HG02885 (cell line): ENCODE measurements around the gene FDX2.
A peak's percentile ranks its signal among the peaks of the same experiment; 100 is the strongest.

Experiments
- ATAC-seq: cut with Tn5 transposase; IDR thresholded peaks from one replicate; pipeline ENCODE4 v1.9.1; 2021; ENCODE audit warnings: mild to moderate bottlenecking; ENCODE audit not compliant: unreplicated experiment, poor library complexity

FDX2 gene

DNA sequence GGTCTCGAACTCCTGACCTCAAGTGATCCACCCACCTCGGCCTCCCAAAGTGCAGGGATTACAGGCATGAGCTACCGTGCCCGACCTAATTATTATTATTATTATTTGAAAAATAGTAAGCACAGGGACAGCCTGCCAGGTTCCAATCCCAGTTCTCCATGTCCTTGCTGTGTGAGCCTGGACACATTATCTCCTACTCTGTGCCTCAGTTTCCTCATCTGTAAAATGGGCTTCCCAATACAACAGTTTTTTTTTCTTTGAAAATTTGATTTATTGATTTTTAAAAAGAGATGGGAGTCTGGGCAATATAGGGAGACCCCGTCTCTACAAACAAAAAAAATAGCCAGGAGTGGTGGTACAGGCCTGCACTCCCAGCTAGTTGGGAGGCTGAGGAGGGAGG lies 9.5 kb downstream of the FDX2 start:
- ATAC-seq: no peak

DNA sequence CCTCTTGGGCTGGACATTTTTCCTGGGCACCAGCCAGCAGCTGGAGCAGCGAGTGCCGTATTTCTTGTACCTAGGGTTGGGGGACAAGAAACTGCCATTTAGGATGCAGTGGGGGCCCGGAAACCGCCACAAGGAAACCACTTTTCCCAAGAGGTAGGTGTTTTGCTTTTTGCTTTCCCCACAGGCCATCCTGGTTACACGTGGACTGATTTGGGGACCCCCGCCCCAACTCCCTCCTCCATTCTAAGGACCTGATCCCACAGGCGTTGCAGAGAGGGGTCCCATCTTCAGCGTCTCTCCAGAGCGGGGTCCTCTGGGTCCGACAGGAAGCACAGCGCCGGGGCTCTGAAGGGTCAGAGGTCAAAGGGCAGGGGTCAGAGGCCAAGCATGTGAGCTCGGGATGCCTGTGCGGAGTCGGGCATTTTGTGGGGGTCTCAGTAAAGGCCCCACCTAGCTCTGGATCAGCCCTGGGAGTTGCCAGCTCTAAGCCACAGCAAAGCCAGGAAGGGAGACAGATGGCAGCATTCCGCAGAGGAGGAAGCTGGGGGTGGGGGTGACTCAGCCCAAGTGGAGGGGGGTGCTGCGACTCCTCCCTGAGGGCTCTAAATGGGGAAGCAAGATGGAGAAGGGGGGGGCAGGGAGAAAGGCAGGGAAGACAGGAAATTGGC lies 10.5 kb downstream of the FDX2 start:
- ATAC-seq: no peak

DNA sequence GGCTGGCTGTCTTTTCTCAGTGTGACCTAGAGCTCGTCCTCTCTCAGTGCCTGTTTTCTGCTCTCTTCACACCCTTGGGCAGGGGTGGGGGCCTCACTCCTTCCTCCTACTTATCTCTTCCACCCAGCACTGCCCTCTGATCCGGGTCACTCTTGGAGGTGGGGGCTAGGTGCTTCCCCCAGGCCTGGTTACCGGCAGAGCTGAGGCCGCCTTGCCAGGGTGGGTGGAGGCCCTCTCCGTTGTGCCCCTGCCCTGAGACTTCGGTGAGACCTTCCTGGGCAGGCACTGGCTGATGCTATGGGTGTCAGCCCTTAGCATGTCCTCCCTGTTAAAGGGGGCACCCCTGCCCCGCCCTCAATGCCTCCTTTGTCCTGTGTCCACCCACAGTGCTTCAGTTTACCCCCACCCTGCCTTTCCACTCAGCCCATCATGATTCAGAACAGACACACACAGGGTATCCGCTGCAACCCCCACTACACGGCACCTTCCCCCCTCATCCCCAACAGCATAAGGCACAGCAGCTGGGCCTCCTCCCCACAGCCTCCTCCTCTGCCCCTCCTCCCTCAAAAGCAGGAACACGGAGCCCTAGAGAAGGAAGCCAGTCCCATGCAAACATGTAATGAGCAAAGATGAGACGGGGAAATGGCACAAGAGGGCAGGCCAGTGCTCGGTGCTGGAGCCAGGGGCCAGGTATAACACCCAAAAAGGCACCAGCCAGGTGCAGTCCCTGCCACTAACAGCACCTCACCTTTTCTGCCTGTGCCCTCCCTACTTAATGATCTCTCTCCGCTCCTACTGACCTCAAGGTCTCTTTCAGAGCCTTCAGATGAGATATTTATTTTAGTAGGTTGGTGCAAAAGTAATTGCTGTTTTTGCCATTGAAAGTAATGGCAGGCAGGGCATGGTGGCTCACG lies 16.0 kb downstream of the FDX2 start:
- ATAC-seq: no peak

DNA sequence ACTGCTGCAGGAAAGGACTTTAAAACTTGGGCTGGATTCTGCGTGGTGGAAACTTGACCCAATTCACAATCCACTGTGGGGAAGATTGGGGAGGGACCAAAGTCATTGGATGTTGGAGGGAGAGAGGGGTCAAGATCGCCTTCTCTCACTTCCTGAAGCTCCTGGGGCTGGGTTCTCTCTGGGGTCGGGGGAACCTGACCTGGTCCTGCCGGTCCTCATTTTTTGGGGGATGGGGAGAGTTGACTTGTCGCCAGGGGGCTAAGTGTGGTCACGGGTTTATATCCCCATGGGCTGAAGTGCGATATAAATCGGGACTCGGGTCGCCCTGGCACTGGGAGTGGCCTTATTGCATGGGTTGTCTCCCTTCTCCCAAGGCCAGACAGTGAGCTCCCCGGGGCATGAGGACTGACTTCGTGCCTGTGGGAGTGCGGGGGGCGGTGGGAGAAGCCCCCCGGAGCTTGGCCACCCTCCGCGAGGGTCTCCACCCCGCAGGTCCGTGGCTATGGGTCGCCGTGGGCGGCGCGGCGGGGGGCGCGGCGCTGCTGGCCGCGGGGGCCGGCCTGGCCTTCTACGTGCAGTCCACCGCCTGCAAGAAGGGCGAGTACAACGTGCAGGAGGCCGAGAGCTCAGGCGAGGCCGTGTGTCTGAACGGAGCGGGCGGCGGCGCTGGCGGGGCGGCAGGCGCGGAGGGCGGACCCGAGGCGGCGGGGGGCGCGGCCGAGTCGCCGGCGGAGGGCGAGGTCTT lies 19.8 kb downstream of the FDX2 start:
- ATAC-seq: no peak

DNA sequence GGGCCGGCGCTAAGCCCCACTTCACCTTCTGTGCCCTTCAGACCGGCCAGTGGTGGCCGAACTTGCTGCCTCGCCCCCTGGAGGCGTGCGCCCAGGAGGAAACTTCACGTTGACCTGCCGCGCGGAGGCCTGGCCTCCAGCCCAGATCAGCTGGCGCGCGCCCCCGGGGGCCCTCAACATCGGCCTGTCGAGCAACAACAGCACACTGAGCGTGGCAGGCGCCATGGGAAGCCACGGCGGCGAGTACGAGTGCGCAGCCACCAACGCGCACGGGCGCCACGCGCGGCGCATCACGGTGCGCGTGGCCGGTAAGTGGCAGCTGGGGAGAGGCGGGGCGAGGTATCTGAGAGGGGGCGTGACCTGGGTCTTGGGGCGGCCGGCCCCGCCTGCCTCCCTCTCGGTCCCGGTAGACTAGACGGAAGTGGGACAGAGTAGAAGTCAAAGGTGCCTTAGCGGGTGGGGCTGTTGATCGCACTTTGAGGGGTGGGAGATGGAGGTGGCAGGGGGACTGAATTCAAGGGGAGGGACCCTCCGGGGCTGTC lies 20.4 kb downstream of the FDX2 start:
- ATAC-seq: peak; percentile 39

DNA sequence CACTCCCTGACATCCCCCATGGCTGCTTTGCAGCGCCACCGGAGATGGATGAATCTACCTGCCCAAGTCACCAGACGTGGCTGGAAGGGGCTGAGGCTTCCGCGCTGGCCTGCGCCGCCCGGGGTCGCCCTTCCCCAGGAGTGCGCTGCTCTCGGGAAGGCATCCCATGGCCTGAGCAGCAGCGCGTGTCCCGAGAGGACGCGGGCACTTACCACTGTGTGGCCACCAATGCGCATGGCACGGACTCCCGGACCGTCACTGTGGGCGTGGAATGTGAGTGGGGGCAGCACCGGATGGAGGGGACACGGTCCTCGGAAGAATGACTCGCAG lies 21.5 kb downstream of the FDX2 start:
- no peak for ATAC-seq

DNA sequence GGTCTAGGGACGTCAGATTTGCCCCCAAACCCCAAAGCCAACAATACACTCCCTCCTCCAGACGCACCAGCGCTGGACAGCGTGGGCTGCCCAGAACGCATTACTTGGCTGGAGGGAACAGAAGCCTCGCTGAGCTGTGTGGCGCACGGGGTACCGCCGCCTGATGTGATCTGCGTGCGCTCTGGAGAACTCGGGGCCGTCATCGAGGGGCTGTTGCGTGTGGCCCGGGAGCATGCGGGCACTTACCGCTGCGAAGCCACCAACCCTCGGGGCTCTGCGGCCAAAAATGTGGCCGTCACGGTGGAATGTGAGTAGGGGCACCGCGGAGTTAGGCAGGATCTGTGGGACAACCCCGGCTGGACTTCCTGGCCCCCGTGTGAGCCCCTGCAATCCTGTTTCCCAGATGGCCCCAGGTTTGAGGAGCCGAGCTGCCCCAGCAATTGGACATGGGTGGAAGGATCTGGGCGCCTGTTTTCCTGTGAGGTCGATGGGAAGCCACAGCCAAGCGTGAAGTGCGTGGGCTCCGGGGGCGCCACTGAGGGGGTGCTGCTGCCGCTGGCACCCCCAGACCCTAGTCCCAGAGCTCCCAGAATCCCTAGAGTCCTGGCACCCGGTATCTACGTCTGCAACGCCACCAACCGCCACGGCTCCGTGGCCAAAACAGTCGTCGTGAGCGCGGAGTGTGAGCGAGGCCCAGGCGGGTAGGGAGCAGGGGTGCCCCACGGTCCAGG lies 22.0 kb downstream of the FDX2 start:
- no peak for ATAC-seq

DNA sequence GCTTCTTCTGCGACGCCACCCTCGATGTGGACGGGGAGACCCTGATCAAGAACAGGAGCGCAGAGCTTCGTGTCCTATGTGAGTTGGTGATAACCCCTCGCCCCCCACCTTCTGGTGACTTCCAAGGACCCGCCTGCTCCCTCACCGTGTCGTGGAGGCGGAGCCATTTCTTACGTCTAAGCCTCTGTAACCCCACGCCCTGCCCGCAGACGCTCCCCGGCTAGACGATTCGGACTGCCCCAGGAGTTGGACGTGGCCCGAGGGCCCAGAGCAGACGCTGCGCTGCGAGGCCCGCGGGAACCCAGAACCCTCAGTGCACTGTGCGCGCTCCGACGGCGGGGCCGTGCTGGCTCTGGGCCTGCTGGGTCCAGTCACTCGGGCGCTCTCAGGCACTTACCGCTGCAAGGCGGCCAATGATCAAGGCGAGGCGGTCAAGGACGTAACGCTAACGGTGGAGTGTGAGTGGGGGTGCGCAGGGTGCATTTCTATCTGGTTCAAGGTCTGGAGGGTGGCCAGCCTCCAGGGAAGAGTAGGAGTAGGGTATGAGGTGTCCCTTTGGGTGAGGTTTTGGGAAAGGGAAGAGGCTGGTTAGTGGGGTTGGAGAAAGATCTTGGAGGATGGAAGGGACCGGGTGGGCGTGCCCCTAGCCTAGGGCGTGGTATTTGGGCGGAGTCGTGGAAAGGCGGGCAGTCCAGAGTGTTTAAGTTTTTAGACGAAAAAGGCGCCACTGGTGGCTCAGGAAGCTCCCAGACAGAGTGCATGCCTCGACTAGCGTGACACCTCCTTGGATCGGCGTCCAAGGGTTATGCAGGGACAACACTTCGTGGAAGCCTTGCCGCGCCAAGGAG lies 22.8 kb downstream of the FDX2 start:
- ATAC-seq: no peak

DNA sequence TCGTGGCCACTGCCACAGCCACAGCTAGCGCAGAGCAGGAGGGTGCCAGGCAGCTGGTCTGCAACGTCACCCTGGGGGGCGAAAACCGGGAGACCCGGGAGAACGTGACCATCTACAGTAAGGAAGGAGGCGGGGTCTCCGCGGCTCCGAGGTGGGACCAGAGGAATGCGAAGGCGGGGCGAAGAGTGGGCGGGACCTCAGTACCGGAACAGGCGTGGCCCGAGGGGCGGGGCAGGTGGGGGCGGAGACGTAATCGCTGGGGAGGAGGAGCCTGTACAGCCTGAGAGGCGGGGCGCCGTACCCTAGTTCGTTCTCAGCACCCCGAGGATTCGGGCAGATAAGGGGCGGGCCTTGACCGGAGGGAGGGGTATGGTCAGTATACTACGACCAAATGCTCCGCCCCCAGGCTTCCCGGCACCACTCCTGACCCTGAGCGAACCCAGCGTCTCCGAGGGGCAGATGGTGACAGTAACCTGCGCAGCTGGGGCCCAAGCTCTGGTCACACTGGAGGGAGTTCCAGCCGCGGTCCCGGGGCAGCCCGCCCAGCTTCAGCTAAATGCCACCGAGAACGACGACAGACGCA lies 23.5 kb downstream of the FDX2 start:
- ATAC-seq: peak; percentile 65

DNA sequence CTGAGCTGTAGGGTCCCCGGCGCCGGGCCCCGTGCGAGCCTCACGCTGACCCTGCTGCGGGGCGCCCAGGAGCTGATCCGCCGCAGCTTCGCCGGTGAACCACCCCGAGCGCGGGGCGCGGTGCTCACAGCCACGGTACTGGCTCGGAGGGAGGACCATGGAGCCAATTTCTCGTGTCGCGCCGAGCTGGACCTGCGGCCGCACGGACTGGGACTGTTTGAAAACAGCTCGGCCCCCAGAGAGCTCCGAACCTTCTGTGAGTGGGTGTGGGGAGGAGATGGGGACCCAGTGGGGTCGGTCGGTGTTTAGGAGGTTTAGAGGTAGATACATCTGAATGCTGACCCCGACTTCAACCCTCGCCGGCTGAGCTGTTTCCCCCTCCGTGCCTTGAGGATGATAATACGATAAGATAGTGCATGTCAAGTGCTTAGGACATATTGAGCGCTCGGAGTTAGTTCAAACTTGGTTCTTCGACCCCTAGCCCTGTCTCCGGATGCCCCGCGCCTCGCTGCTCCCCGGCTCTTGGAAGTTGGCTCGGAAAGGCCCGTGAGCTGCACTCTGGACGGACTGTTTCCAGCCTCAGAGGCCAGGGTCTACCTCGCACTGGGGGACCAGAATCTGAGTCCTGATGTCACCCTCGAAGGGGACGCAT lies 24.1 kb downstream of the FDX2 start:
- ATAC-seq: no peak

DNA sequence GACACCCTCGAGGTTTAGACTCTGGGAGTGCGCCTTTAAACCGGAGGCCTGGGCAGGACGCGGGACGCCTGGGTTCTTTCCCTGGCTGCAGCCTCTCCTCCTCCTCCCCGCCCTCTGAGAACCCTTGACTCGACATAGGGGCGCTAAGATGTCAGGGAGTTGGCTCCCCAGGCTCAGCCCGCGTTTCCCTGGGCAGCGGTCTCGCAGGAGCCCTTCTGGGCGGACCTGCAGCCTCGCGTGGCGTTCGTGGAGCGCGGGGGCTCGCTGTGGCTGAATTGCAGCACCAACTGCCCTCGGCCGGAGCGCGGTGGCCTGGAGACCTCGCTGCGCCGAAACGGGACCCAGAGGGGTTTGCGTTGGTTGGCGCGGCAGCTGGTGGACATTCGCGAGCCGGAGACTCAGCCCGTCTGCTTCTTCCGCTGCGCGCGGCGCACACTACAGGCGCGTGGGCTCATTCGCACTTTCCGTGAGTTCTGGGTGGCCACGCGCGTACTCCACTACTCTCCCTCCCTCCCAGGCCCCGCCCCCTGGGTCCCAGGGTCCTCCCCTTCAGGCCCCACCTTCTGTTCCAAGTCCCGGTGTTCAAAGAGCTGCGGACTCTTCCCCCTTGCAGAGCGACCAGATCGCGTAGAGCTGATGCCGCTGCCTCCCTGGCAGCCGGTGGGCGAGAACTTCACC lies 24.8 kb downstream of the FDX2 start:
- ATAC-seq: no peak

DNA sequence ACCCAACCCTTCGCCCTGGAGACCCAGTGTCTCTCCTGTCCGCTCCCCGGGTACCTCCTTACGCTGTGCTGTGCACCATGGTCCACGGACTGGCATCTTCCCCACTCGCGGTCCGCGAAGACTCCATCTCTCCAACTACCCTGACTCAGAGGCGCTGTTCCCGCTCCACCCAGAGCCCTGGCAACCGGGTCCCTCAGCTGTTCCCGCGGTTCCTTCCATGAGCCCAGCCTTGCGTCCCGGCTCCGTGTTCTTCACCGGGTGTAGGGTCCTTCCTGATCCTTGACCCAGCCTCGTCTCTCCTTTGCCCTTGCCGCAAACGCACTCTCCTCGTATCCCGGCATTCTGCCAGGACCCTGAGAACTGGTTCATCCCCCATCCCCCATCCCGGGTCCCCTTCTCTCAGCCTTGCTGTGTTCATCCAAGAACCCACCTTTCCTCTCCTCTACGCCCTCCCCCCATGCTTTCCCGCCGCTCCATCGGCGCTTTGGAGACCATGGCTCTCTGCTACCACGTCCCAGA lies 25.4 kb downstream of the FDX2 start:
- ATAC-seq: no peak

DNA sequence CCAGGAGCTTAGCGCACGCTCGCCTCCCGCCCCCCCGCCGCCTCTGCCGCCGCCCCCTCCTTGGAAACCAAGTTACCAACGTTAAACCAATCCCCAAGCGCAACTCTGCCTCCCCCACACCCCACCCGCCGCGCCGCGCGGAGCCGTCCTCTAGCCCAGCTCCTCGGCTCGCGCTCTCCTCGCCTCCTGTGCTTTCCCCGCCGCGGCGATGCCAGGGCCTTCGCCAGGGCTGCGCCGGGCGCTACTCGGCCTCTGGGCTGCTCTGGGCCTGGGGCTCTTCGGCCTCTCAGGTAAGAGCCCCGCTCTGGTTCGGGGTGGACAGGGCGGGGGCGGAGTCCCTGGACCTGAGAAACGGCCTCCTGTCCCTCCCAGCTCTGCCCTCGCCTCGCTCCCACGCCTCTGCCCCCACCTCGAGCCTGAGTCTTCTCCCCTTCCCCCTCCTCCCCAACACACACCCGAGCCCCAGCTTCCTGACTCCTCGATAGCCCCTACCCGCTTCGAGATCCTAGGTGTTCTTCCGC lies 25.9 kb downstream of the FDX2 start, which contains the start of gene ICAM5:
Gene ICAM5, plus strand, starts transcription at position 117 of the 521 bp plus-strand sequence. Its CDS starts 92 bp downstream, at position 209.
- no peak for ATAC-seq

DNA sequence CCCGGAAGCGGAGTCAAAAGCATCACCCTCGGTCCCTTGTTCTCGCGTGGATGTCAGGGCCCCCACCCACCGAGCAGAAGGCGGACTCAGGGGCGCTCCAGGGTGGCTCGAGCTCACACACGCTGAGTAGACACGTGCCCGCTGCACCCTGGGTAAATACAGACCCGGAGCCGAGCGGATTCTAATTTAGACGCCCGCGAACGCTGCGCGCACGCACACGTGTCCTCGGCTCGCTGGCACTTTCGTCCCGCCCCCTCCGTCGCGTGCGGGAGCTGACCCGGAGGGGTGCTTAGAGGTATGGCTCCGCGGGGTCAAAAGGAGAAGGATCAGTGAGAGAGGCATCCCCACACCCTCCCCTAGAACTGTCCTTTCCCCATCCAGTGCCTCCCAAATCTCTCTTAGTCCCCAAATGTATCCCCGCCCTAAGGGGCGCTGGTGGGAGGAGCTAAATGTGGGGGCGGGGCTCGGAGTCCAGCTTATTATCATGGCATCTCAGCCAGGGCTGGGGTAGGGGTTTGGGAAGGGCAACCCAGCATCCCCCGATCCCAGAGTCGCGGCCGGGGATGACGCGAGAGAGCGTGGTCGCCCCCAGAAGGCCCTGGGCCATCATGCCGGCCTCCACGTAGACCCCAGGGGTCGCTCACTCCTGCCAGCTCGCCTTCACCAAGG lies 26.5 kb downstream of the FDX2 start:
- ATAC-seq: no peak

DNA sequence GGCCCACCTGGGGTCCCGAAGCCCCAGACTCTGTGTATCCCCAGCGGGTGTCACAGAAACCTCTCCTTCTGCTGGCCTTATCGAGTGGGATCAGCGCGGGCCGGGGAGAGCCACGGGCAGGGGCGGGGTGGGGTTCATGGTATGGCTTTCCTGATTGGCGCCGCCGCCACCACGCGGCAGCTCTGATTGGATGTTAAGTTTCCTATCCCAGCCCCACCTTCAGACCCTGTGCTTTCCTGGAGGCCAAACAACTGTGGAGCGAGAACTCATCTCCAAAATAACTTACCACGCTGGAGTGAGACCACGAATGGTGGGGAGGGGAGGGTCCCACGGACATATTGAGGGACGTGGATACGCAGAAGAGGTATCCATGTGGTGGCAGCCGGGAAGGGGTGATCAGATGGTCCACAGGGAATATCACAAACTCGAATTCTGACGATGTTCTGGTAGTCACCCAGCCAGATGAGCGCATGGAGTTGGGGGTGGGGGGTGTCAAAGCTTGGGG lies 27.1 kb downstream of the FDX2 start:
- no peak for ATAC-seq

DNA sequence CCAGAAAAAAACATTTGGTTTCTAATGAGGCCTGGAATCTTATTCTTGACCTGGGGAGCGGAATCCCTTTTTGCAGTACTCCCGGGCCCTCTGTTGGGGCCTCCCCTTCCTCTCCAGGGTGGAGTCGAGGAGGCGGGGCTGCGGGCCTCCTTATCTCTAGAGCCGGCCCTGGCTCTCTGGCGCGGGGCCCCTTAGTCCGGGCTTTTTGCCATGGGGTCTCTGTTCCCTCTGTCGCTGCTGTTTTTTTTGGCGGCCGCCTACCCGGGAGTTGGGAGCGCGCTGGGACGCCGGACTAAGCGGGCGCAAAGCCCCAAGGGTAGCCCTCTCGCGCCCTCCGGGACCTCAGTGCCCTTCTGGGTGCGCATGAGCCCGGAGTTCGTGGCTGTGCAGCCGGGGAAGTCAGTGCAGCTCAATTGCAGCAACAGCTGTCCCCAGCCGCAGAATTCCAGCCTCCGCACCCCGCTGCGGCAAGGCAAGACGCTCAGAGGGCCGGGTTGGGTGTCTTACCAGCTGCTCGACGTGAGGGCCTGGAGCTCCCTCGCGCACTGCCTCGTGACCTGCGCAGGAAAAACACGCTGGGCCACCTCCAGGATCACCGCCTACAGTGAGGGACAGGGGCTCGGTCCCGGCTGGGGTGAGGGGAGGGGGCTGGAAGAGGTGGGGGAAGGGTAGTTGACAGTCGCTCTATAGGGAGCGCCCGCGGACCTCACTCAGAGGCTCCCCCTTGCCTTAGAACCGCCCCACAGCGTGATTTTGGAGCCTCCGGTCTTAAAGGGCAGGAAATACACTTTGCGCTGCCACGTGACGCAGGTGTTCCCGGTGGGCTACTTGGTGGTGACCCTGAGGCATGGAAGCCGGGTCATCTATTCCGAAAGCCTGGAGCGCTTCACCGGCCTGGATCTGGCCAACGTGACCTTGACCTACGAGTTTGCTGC lies 28.7 kb downstream of the FDX2 start, which contains the start of gene ICAM4:
Gene ICAM4, plus strand, starts transcription at position 153 of the 935 bp plus-strand sequence. Its CDS starts 58 bp downstream, at position 211.
- ATAC-seq: no peak
